ENCODE results near the gene KRT25.

DNA sequence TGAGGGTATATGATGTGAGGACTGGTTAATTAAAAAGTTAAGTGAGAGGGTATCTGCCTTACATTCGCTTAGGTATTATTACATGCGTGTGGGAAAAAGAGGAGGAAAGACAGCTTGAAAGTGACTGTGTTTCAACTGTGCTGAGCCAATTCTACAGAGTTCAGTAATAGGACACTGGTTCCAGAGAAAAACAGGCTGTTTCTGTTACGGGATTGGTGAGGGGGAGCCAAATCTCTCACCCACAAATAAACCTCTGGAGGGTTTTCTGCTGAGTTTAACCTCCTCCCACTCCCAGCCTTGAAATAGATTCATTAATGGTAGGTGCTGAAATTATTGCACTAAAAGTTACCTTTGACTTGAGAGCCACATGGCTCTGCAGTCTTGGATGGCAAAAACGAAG lies 20.8 kb upstream of the KRT25 start:
- TF ChIP-seq, protein P1, sequence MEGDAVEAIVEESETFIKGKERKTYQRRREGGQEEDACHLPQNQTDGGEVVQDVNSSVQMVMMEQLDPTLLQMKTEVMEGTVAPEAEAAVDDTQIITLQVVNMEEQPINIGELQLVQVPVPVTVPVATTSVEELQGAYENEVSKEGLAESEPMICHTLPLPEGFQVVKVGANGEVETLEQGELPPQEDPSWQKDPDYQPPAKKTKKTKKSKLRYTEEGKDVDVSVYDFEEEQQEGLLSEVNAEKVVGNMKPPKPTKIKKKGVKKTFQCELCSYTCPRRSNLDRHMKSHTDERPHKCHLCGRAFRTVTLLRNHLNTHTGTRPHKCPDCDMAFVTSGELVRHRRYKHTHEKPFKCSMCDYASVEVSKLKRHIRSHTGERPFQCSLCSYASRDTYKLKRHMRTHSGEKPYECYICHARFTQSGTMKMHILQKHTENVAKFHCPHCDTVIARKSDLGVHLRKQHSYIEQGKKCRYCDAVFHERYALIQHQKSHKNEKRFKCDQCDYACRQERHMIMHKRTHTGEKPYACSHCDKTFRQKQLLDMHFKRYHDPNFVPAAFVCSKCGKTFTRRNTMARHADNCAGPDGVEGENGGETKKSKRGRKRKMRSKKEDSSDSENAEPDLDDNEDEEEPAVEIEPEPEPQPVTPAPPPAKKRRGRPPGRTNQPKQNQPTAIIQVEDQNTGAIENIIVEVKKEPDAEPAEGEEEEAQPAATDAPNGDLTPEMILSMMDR (IDR thresholded peaks at IDR 0.05) = no peak
- TF ChIP-seq POLR2A (IDR thresholded peaks at IDR 0.05) = no peak
